ENCODE results near the gene LGALSL. TPM values are rescaled to one million over a fixed set of nuclear protein-coding genes. Genes with fewer than 3 reads are reported as not detected.

Gene LGALSL
- total and polyA plus RNA-seq, 11 donors, result 5.6 to 31.6 (median 9.6) TPM

GRCh38 chr2:64487256-64488049, 33.5 kb downstream of the LGALSL start:
- no peak for DNase-seq

GRCh38 chr2:64488050-64488974, 34.4 kb downstream of the LGALSL start:
- DNase-seq, result peak; percentile 52 to 84 (median 68)
- Histone ChIP-seq H3K27me3 (peaks cover 0 to 3% (median 0%) of the 10 kb centered on the region in 9 donors), H3K4me1 (peaks cover 0 to 25% (median 8%) of the 10 kb centered on the region in 12 donors), H3K36me3 (no peaks in the 10 kb centered on the region), H3K4me3 (no peak overlapping the region), H3K27ac (no peak overlapping the region), H3K9me3 (no peaks in the 10 kb centered on the region)
- peak; percentile 48 to 76 (median 64) for ATAC-seq
- TF ChIP-seq, protein P1, sequence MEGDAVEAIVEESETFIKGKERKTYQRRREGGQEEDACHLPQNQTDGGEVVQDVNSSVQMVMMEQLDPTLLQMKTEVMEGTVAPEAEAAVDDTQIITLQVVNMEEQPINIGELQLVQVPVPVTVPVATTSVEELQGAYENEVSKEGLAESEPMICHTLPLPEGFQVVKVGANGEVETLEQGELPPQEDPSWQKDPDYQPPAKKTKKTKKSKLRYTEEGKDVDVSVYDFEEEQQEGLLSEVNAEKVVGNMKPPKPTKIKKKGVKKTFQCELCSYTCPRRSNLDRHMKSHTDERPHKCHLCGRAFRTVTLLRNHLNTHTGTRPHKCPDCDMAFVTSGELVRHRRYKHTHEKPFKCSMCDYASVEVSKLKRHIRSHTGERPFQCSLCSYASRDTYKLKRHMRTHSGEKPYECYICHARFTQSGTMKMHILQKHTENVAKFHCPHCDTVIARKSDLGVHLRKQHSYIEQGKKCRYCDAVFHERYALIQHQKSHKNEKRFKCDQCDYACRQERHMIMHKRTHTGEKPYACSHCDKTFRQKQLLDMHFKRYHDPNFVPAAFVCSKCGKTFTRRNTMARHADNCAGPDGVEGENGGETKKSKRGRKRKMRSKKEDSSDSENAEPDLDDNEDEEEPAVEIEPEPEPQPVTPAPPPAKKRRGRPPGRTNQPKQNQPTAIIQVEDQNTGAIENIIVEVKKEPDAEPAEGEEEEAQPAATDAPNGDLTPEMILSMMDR (IDR thresholded peaks at IDR 0.05), result peak; percentile 94 to 99 (median 98)
- no peak for TF ChIP-seq POLR2A (IDR thresholded peaks at IDR 0.05)
- intact Hi-C loops (cut with DNase I), result loop anchor here (1.0 to 10.0 kb wide), 11 partner anchors 36 to 444 kb away; partner anchors contain the start of gene LGALSL (in 1 of the 10)
- WGBS, 4 donors, result 44 to 51% (median 48%) methylated on average over 16 to 20 of the region's 20 CpGs

More at GRCh38 chr2:64487256-64488049, 33.5 kb downstream of the LGALSL start:
- ATAC-seq, result peak in 3 of 4 donors; percentile 29 to 39 (median 31)
- Histone ChIP-seq H3K27me3 (peaks cover 0 to 3% (median 0%) of the 10 kb centered on the region in 9 donors), H3K4me3 (no peak overlapping the region), H3K27ac (no peak overlapping the region), H3K36me3 (no peaks in the 10 kb centered on the region), H3K4me1 (peaks cover 0 to 25% (median 8%) of the 10 kb centered on the region in 12 donors), H3K9me3 (no peaks in the 10 kb centered on the region)
- TF ChIP-seq, protein P1 (IDR thresholded peaks at IDR 0.05), result no peak
- no peak for TF ChIP-seq POLR2A (IDR thresholded peaks at IDR 0.05)
- intact Hi-C loops (cut with DNase I), result loop anchor here (1.0 to 10.0 kb wide), 13 partner anchors 35 to 443 kb away; partner anchors contain the start of gene LGALSL (in 1 of the 10)
- 47 to 51% (median 49%) methylated on average over 10 of the region's 10 CpGs for WGBS, 4 donors

GRCh38 chr2:64489081-64489751, 35.3 kb downstream of the LGALSL start:
- ATAC-seq (no peak), DNase-seq (no peak)
- Histone ChIP-seq H3K4me1 (peaks cover 0 to 25% (median 8%) of the 10 kb centered on the region in 12 donors), H3K4me3 (no peak overlapping the region), H3K27ac (no peak overlapping the region), H3K9me3 (no peaks in the 10 kb centered on the region), H3K36me3 (no peaks in the 10 kb centered on the region), H3K27me3 (peaks cover 0 to 3% (median 0%) of the 10 kb centered on the region in 9 donors)
- TF ChIP-seq, protein P1 (IDR thresholded peaks at IDR 0.05), result no peak
- TF ChIP-seq POLR2A (IDR thresholded peaks at IDR 0.05), result no peak
- intact Hi-C loops (cut with DNase I), result loop anchor here (2.0 to 10.0 kb wide), 9 partner anchors 37 to 444 kb away; partner anchors contain the start of gene LGALSL (in 1 of the 10)
- WGBS, 4 donors, result 72 to 87% (median 74%) methylated on average over 5 of the region's 5 CpGs
